Breast epithelium (tissue), 4 donors: ENCODE measurements around the gene ATG3. TPM values are rescaled to one million over a fixed set of nuclear protein-coding genes. Genes with fewer than 3 reads are reported as not detected.

Experiments used
- DNase-seq, 2 donors: peaks; one replicate each; pipeline ENCODE4 v3.0.0-alpha.2; 2019; ENCODE audit warnings: low spot score in 2 of 2
- H3K27ac ChIP-seq, 2 donors: fragments of 200-600 bp; sonication (generic) in 1 of 2; one replicate each; pipeline ENCODE4 v1.5.1; 2016 to 2019; ENCODE audit warnings: mild to moderate bottlenecking in 1 of 2
- H3K27me3 ChIP-seq, 2 donors: fragments of 200-600 bp; sonication (generic) in 1 of 2; one replicate each; pipeline versions ENCODE4 v1.5.1 to v1.6.0; 2017 to 2019; ENCODE audit warnings: control low read depth in 1 of 2, mild to moderate bottlenecking in 1 of 2
- H3K36me3 ChIP-seq: fragments of 200-600 bp; one replicate; pipeline ENCODE4 v1.5.1; 2019
- H3K4me1 ChIP-seq, 2 donors: fragments of 200-600 bp; sonication (generic); one replicate each; pipeline ENCODE4 v1.5.1; 2016 to 2019; ENCODE audit warnings: control low read depth in 1 of 2
- H3K4me3 ChIP-seq, 3 donors: fragments of 200-600 bp; sonication (generic); 1 replicate in 2 of 3; 2 replicates in 1 of 3; pipeline ENCODE4 v1.5.1; 2016 to 2019; ENCODE audit warnings: mild to moderate bottlenecking in 3 of 3, moderate library complexity in 2 of 3
- H3K9me3 ChIP-seq, 2 donors: fragments of 200-600 bp; sonication (generic) in 1 of 2; one replicate each; pipeline ENCODE4 v1.5.1; 2016 to 2019; ENCODE audit warnings: control low read depth in 1 of 2
- POLR2A ChIP-seq: fragments of 450-650 bp; IDR thresholded peaks from one replicate; pipeline ENCODE4 v1.6.1; 2016; ENCODE audit warnings: antibody characterized with exemption, mild to moderate bottlenecking, moderate library complexity
- POLR2AphosphoS5 ChIP-seq, 3 donors: sonication (generic); formaldehyde crosslinking; IDR thresholded peaks; one replicate each; pipeline ENCODE4 v1.6.1; 2017; ENCODE audit warnings: antibody characterized with exemption in 3 of 3
- intact Hi-C: fragments of 100-400 bp; cut with DNase I; formaldehyde crosslinking; loops from one replicate; pipeline ENCODE4 v1.15.1; 2023; ENCODE audit warnings: low total_unique reads
- total RNA-seq, 3 donors: library from RNA; depleted of rRNA; stranded (reverse); fragments of >200 nt; gene quantifications; one replicate each; pipeline ENCODE4 v1.1.0, GENCODE V29; 2016
- TF ChIP-seq, protein P1 (sequence below), 3 donors: fragments of 450-650 bp; IDR thresholded peaks; one replicate each; pipeline ENCODE4 v1.5.1; 2016 to 2017; ENCODE audit warnings: antibody characterized with exemption in 3 of 3, mild to moderate bottlenecking in 3 of 3, moderate library complexity in 3 of 3

Gene ATG3
- total RNA-seq, 3 donors from 2014 or later, result 62.6 to 97.9 (median 68.2) TPM

DNA sequence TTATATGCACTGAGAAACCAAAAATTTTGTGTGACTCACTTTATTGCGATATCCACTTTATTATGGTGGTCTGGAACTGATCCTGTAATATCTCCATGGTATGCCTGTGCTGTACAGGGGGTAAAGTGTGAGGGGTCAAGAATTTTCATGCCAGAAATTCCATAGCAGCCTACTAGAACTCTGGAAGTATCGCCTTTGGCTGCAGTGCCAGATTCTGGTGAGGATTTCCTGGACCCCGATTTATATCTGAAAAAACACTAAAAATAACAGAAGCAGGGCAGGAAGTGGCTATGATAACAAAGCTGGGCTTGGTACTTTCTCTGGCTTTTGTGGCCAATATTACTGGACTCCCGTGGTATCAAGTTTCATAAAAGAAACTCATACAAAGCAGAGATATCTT lies 42.8 kb upstream of the ATG3 start:
- Histone ChIP-seq H3K4me3 (no peak overlapping the region), H3K4me1 (no peaks in the 10 kb centered on the region), H3K36me3 (no peaks in the 10 kb centered on the region), H3K9me3 (no peaks in the 10 kb centered on the region), H3K27me3 (no peaks in the 10 kb centered on the region), H3K27ac (no peak overlapping the region)
- intact Hi-C loops, result no loop called here
- no peak for DNase-seq
- TF ChIP-seq POLR2AphosphoS5 (IDR thresholded peaks at IDR 0.05) (no peak), POLR2A (no peak)
- TF ChIP-seq, protein P1, sequence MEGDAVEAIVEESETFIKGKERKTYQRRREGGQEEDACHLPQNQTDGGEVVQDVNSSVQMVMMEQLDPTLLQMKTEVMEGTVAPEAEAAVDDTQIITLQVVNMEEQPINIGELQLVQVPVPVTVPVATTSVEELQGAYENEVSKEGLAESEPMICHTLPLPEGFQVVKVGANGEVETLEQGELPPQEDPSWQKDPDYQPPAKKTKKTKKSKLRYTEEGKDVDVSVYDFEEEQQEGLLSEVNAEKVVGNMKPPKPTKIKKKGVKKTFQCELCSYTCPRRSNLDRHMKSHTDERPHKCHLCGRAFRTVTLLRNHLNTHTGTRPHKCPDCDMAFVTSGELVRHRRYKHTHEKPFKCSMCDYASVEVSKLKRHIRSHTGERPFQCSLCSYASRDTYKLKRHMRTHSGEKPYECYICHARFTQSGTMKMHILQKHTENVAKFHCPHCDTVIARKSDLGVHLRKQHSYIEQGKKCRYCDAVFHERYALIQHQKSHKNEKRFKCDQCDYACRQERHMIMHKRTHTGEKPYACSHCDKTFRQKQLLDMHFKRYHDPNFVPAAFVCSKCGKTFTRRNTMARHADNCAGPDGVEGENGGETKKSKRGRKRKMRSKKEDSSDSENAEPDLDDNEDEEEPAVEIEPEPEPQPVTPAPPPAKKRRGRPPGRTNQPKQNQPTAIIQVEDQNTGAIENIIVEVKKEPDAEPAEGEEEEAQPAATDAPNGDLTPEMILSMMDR (IDR thresholded peaks at IDR 0.05), result no peak

DNA sequence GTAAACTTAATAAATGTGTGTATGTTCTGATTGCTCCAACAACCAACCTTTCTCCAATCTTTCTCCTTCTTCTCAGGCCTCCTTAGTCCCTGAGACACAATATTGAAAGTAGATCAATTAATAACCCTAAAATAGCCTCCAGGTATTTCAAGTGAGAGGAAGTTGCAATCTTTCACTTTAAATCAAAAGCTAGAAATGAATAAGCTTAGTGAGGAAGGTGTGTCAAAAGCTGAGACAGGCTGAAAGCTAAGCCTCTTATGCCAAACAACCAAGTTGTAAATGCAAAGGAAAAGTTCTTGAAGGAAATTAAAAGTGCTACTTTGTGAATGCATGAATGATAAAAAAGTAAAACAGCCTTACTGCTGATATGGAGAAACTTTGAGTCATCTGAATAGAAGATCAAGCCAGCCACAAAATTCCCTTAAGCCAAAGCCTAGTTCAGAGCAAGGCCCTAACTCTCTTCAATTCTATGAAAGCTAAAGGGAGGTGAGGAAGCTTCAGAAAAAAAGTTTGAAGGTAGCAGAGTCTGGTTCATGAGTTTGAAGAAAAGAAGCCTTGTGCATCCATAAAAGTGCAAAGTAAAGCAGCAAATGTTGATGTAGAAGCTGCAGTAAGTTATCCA lies 40.6 kb upstream of the ATG3 start:
- intact Hi-C loops, result no loop called here
- Histone ChIP-seq H3K27me3 (no peaks in the 10 kb centered on the region), H3K9me3 (no peaks in the 10 kb centered on the region), H3K4me3 (no peak overlapping the region), H3K36me3 (no peaks in the 10 kb centered on the region), H3K4me1 (no peaks in the 10 kb centered on the region), H3K27ac (no peak overlapping the region)
- no peak for DNase-seq
- TF ChIP-seq, protein P1 (IDR thresholded peaks at IDR 0.05), result no peak
- no peak for TF ChIP-seq POLR2A
- no peak for TF ChIP-seq POLR2AphosphoS5 (IDR thresholded peaks at IDR 0.05)

DNA sequence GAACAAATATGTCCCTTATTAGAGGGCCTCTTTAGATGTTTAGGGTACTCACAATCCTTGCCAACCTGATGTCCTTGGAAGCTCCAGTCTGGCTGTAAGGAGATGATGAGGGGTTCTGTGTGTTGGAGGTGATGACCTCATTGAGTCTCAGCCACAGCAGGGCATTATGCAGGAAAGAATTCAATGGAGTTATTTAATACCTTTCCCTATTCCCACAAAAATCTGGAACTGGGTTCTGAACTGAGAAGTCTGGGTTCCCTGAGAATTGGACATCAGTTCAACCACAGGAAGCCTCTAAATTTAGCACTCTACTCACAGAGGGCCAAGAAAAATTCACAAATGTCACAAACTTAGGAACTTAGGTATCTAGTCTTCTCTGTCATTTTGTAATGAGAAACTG lies 37.0 kb upstream of the ATG3 start:
- Histone ChIP-seq H3K27ac (no peak overlapping the region), H3K36me3 (no peaks in the 10 kb centered on the region), H3K9me3 (no peaks in the 10 kb centered on the region), H3K4me1 (no peaks in the 10 kb centered on the region), H3K4me3 (no peak overlapping the region), H3K27me3 (no peaks in the 10 kb centered on the region)
- DNase-seq, result no peak
- intact Hi-C loops, result loop anchor here (5.0 kb wide), 1 partner anchor 1459 kb away; the partner anchor contains the start of genes CCDC191 and QTRT2
- TF ChIP-seq, protein P1 (IDR thresholded peaks at IDR 0.05), result no peak
- no peak for TF ChIP-seq POLR2AphosphoS5 (IDR thresholded peaks at IDR 0.05)
- no peak for TF ChIP-seq POLR2A

DNA sequence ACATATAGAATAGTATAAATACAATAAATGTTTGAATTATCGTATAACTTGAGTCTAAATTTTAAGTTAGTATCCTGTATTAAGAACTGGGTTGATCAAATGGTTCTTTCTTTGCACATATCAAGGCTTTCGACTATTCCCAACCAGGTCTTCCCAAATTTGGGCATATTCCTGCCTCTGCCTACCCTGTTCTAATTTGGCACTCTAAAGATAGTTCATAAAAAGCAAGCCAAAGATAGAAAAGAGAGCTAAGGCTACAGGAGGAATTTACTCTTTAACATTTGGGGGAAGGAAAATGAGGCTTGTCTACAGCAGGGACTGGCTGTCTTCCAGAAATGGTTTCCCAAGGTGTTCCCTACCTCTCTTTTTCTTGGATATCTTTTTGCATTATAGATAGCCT lies 36.2 kb upstream of the ATG3 start:
- H3K9me3 ChIP-seq, result peaks cover 0 to 4% of the 10 kb centered on the region in 2 donors
- DNase-seq, result no peak
- H3K27me3 ChIP-seq, result no peaks in the 10 kb centered on the region
- TF ChIP-seq, protein P1 (IDR thresholded peaks at IDR 0.05), result no peak
- TF ChIP-seq POLR2A, result no peak
- no peak for TF ChIP-seq POLR2AphosphoS5 (IDR thresholded peaks at IDR 0.05)
- no peak overlapping the region for H3K27ac ChIP-seq
- H3K4me1 ChIP-seq, result no peaks in the 10 kb centered on the region
- H3K4me3 ChIP-seq, result no peak overlapping the region
- H3K36me3 ChIP-seq, result no peaks in the 10 kb centered on the region
- intact Hi-C loops, result loop anchor here (5.0 kb wide), 1 partner anchor 1459 kb away; the partner anchor contains the start of genes CCDC191 and QTRT2

DNA sequence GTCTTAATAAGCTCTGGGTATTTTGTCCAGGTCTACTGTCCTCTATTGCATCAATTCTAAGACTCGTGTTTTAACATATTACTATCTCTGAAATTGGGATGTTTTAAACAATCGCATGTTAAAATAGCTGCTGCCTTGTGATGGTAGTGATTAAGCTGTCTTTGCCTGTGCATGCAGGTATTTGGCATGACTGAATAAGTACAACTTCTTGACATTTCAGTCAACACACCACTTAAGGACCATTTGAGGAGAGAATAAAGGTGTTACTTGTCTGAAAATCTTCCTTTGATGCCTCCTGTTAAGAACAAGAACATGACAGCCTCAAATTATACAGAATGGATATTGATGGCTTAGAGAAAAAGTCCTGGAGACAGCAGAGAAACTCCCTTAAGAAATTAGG lies 33.1 kb upstream of the ATG3 start:
- H3K27me3 ChIP-seq, result no peaks in the 10 kb centered on the region
- no peaks in the 10 kb centered on the region for H3K36me3 ChIP-seq
- no peak overlapping the region for H3K4me3 ChIP-seq
- H3K27ac ChIP-seq, result no peak overlapping the region
- DNase-seq, result no peak
- H3K4me1 ChIP-seq, result no peaks in the 10 kb centered on the region
- TF ChIP-seq POLR2A, result no peak
- TF ChIP-seq POLR2AphosphoS5 (IDR thresholded peaks at IDR 0.05), result no peak
- TF ChIP-seq, protein P1 (IDR thresholded peaks at IDR 0.05), result no peak
- H3K9me3 ChIP-seq, result peaks cover 0 to 4% of the 10 kb centered on the region in 2 donors
- intact Hi-C loops, result loop anchor here (5.0 kb wide), 1 partner anchor 1462 kb away; the partner anchor contains the start of genes CCDC191 and QTRT2
